ENCODE data around the gene SSR1. TPM values are rescaled to one million over a fixed set of nuclear protein-coding genes. Genes with fewer than 3 reads are reported as not detected.
"Not testable (repeated sequence)": the region's sequence is repeated elsewhere in the genome, so short reads cannot be mapped to it uniquely, and the experiment has no call there.

SSR1 gene
- polyA plus RNA-seq (2013, experiment 1 of 2), result 178 TPM
- 181 TPM for polyA plus RNA-seq (2013, experiment 2 of 2)

DNA sequence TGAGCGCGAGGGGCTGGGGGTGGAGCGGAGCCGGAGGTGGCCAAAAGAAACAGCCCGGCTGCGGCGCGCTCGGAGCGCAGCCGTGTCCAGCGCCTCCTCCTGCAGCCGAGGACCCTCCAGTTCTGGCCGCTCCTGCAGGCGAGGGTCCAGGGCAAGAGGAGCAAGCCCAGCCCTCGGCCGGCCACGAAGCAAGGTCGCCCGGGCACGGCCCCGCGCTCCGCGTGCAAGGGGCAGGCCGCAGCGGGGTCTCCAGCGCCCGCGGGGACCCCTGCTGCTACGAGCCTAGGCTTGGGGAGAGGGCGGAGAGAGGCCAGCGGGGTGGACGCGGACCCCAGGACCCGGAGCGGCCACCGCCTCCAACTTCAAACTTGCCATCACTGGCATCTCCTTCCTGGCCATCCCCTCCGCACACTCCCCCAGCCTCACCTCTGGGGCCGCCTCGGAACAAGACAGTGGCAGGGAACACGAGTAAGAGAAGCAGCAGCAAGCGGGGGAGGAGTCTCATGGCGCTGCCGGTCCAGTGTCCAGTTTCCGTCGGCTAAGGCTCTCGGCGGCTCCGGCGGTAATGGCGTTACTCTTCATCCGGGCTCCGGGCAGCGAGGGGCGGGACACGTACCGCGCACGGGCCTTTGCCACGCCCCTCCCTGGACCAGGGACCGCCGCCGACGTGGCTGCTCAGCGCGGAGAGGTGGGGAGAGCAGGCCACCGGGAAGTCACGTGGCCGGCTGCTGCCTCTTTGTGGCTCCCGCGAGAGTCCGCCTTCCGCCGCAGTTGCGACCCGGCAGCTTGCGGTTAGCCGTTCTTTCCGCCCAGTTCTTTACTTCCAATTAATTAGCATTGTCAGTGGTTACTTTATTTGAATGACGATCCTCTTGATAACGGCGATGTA lies at the start of gene SSR1:
Gene SSR1 (minus strand): TSS at position 584 of the 889 bp plus-strand sequence. CDS start 79 bp downstream, at position 505.
- Histone ChIP-seq H3K18ac (ENCODE audit: low read depth in 1 of 2, low read length in 2 of 2) (peak within 1 kb of the TSS; percentile 79 to 88), H2AFZ (ENCODE audit: low read depth, low read length) (peak within 1 kb of the TSS; percentile 46), H3K4me3 (ENCODE audit: insufficient read depth in 1 of 2, low read depth in 1 of 2, low read length in 2 of 2) (peak within 1 kb of the TSS; percentile 88 to 97), H3K23ac (ENCODE audit: low read length in 2 of 2) (peak within 1 kb of the TSS in 1 of 2 experiments; percentile 91), H2BK120ac (ENCODE audit: low read depth, low read length) (peak within 1 kb of the TSS; percentile 75), H3K14ac (ENCODE audit: low read length in 2 of 2) (peak within 1 kb of the TSS; percentile 19 to 99), H3K27me3 (ENCODE audit: control insufficient read depth in 1 of 2, insufficient read depth in 1 of 2, low read length in 2 of 2) (no peaks in the 10 kb centered on the region), H2BK12ac (ENCODE audit: low read length in 2 of 2) (peak within 1 kb of the TSS in 1 of 2 experiments; percentile 12), H3K79me1 (replicated peaks; ENCODE audit: low read length, poor library complexity, severe bottlenecking) (no peaks in the 10 kb centered on the region), H3K36me3 (ENCODE audit: control insufficient read depth in 1 of 2, insufficient read depth in 2 of 2, low read depth in 1 of 2, low read length in 2 of 2) (peaks cover 5 to 22% of the 10 kb centered on the region in 2 experiments), H3K27ac (ENCODE audit: low read length, poor library complexity, severe bottlenecking) (peak within 1 kb of the TSS; percentile 87), H4K8ac (ENCODE audit: low read length) (peak within 1 kb of the TSS; percentile 91), H3K4me1 (ENCODE audit: control insufficient read depth, insufficient read depth, low read depth, low read length) (peaks cover 2% of the 10 kb centered on the region), H3K9ac (ENCODE audit: low read length) (peak within 1 kb of the TSS; percentile 99), H3K4me2 (ENCODE audit: low read length, poor library complexity, severe bottlenecking) (peak within 1 kb of the TSS; percentile 49), H2BK15ac (ENCODE audit: low read depth, poor library complexity, severe bottlenecking) (peak within 1 kb of the TSS; percentile 77), H2BK5ac (ENCODE audit: low read depth, low read length, poor library complexity, severe bottlenecking) (peak within 1 kb of the TSS; percentile 81), H3K9me3 (ENCODE audit: control insufficient read depth, low read length) (no peaks in the 10 kb centered on the region), H4K91ac (ENCODE audit: low read length) (peak within 1 kb of the TSS; percentile 92), H3K4ac (ENCODE audit: low read depth in 1 of 2, low read length in 2 of 2) (peak within 1 kb of the TSS; percentile 54 to 99), H2AK5ac (ENCODE audit: low read length, severe bottlenecking) (peak within 1 kb of the TSS; percentile 24)
- DNase-seq, result peak; percentile 98
- under 1% methylated on average over 50 of the region's 83 CpGs for WGBS

- H2AK5ac ChIP-seq (ENCODE audit: low read length, severe bottlenecking); H3K23ac ChIP-seq (ENCODE audit: low read length in 2 of 2); H2AFZ ChIP-seq (ENCODE audit: low read depth, low read length); H3K9ac ChIP-seq (ENCODE audit: low read length); DNase-seq; H2BK120ac ChIP-seq (ENCODE audit: low read depth, low read length); H3K4ac ChIP-seq (ENCODE audit: low read depth in 1 of 2, low read length in 2 of 2); H3K4me1 ChIP-seq (ENCODE audit: control insufficient read depth, insufficient read depth, low read depth, low read length); H3K27ac ChIP-seq (ENCODE audit: low read length, poor library complexity, severe bottlenecking); H3K9me3 ChIP-seq (ENCODE audit: control insufficient read depth, low read length); H3K36me3 ChIP-seq (ENCODE audit: control insufficient read depth in 1 of 2, insufficient read depth in 2 of 2, low read depth in 1 of 2, low read length in 2 of 2); H4K8ac ChIP-seq (ENCODE audit: low read length); H3K79me1 ChIP-seq (replicated peaks; ENCODE audit: low read length, poor library complexity, severe bottlenecking); H3K4me3 ChIP-seq (ENCODE audit: insufficient read depth in 1 of 2, low read depth in 1 of 2, low read length in 2 of 2); H2BK12ac ChIP-seq (ENCODE audit: low read length in 2 of 2); H2BK5ac ChIP-seq (ENCODE audit: low read depth, low read length, poor library complexity, severe bottlenecking); H2BK15ac ChIP-seq (ENCODE audit: low read depth, poor library complexity, severe bottlenecking); H3K27me3 ChIP-seq (ENCODE audit: control insufficient read depth in 1 of 2, insufficient read depth in 1 of 2, low read length in 2 of 2); H3K18ac ChIP-seq (ENCODE audit: low read depth in 1 of 2, low read length in 2 of 2); H3K4me2 ChIP-seq (ENCODE audit: low read length, poor library complexity, severe bottlenecking); H3K14ac ChIP-seq (ENCODE audit: low read length in 2 of 2); H4K91ac ChIP-seq (ENCODE audit: low read length): not testable (repeated sequence)
- 59% methylated on average over 3 of the region's 3 CpGs for WGBS
These were observed 38.9 kb upstream of the SSR1 start for GRCh38 chr6:7351916-7352315.

DNA sequence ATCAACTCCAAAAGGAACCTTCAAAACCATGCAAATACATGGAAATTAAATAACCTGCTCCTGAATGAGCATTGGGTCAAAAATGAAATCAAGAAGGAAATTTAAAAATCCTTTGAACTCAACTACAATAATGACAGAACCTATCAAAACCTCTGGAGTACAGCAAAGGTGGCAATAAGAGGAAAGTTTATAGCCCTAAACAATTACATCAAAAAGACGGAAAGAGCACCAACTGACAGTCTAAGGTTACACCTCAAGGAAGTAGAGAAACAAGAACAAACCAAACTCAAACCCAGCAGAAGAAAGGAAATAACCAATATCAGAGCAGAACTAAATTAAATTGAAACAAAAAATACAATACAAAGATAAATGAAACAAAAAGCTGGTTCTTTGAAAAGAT lies 37.6 kb upstream of the SSR1 start:
- H2BK15ac ChIP-seq (ENCODE audit: low read depth, poor library complexity, severe bottlenecking); H3K18ac ChIP-seq (ENCODE audit: low read depth in 1 of 2, low read length in 2 of 2); H3K4me1 ChIP-seq (ENCODE audit: control insufficient read depth, insufficient read depth, low read depth, low read length); H2AK5ac ChIP-seq (ENCODE audit: low read length, severe bottlenecking); H4K91ac ChIP-seq (ENCODE audit: low read length); H2BK120ac ChIP-seq (ENCODE audit: low read depth, low read length); H3K79me1 ChIP-seq (replicated peaks; ENCODE audit: low read length, poor library complexity, severe bottlenecking); H2BK5ac ChIP-seq (ENCODE audit: low read depth, low read length, poor library complexity, severe bottlenecking); H3K27ac ChIP-seq (ENCODE audit: low read length, poor library complexity, severe bottlenecking); H3K4me2 ChIP-seq (ENCODE audit: low read length, poor library complexity, severe bottlenecking); H3K14ac ChIP-seq (ENCODE audit: low read length in 2 of 2); H3K4ac ChIP-seq (ENCODE audit: low read depth in 1 of 2, low read length in 2 of 2); H4K8ac ChIP-seq (ENCODE audit: low read length); H3K23ac ChIP-seq (ENCODE audit: low read length in 2 of 2); H2AFZ ChIP-seq (ENCODE audit: low read depth, low read length); H3K4me3 ChIP-seq (ENCODE audit: insufficient read depth in 1 of 2, low read depth in 1 of 2, low read length in 2 of 2); H3K9me3 ChIP-seq (ENCODE audit: control insufficient read depth, low read length); H2BK12ac ChIP-seq (ENCODE audit: low read length in 2 of 2); H3K27me3 ChIP-seq (ENCODE audit: control insufficient read depth in 1 of 2, insufficient read depth in 1 of 2, low read length in 2 of 2); H3K36me3 ChIP-seq (ENCODE audit: control insufficient read depth in 1 of 2, insufficient read depth in 2 of 2, low read depth in 1 of 2, low read length in 2 of 2); DNase-seq; H3K9ac ChIP-seq (ENCODE audit: low read length): not testable (repeated sequence)
- 89% methylated on average over 1 of the region's 1 CpG for WGBS

DNA sequence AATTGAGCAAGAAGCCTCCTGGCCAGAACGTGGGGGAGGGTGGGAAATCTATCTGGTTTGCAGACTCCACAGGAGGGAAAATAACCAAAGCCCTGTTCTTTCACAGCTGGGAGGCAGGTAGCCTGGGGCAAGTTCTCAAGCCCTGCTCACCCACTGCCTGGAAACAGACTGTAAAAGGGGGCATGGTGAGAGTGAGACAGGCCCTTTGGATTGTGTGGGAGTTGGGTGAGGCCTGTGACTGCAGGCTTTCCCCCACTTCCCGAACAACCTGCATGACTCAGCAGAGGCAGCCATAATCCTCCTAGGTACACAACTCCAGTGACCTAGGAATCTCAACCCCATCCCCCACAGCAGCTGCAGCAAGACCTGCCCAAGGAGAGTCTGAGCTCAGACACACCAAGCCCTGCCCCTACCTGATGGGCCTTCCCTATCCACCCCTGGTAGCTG lies 34.6 kb upstream of the SSR1 start:
- not testable (repeated sequence) for H3K27me3 ChIP-seq (ENCODE audit: control insufficient read depth in 1 of 2, insufficient read depth in 1 of 2, low read length in 2 of 2); H2AK5ac ChIP-seq (ENCODE audit: low read length, severe bottlenecking); H3K4ac ChIP-seq (ENCODE audit: low read depth in 1 of 2, low read length in 2 of 2); H4K8ac ChIP-seq (ENCODE audit: low read length); H2BK5ac ChIP-seq (ENCODE audit: low read depth, low read length, poor library complexity, severe bottlenecking); H2AFZ ChIP-seq (ENCODE audit: low read depth, low read length); H3K4me3 ChIP-seq (ENCODE audit: insufficient read depth in 1 of 2, low read depth in 1 of 2, low read length in 2 of 2); H3K9ac ChIP-seq (ENCODE audit: low read length); H3K79me1 ChIP-seq (replicated peaks; ENCODE audit: low read length, poor library complexity, severe bottlenecking); H3K4me1 ChIP-seq (ENCODE audit: control insufficient read depth, insufficient read depth, low read depth, low read length); H3K9me3 ChIP-seq (ENCODE audit: control insufficient read depth, low read length); H2BK12ac ChIP-seq (ENCODE audit: low read length in 2 of 2); H3K36me3 ChIP-seq (ENCODE audit: control insufficient read depth in 1 of 2, insufficient read depth in 2 of 2, low read depth in 1 of 2, low read length in 2 of 2); H2BK120ac ChIP-seq (ENCODE audit: low read depth, low read length); H3K18ac ChIP-seq (ENCODE audit: low read depth in 1 of 2, low read length in 2 of 2); H3K27ac ChIP-seq (ENCODE audit: low read length, poor library complexity, severe bottlenecking); DNase-seq; H3K14ac ChIP-seq (ENCODE audit: low read length in 2 of 2); H3K4me2 ChIP-seq (ENCODE audit: low read length, poor library complexity, severe bottlenecking); H2BK15ac ChIP-seq (ENCODE audit: low read depth, poor library complexity, severe bottlenecking)
- Histone ChIP-seq H4K91ac (ENCODE audit: low read length) (peak overlapping the region; percentile 27), H3K23ac (ENCODE audit: low read length in 2 of 2) (peak overlapping the region in 1 of 2 experiments; percentile 79)
- 77% methylated on average over 2 of the region's 2 CpGs for WGBS

Data from mesenchymal stem cell (in vitro differentiated cells and primary cell).